Endometrium (tissue), 2 donors: ENCODE data around the gene TBC1D30.
"Not testable (repeated sequence)": the region's sequence is repeated elsewhere in the genome, so short reads cannot be mapped to it uniquely, and the experiment has no call there.

ENCODE experiments used
- FAIRE-seq: peaks from 2 replicates; lab custom pipeline; 2012; peaks lifted over from hg19 to GRCh38; lab: Jason Lieb, UNC
- donor health status: control.
- donor health status: control.

The TBC1D30 gene

GRCh38 chr12:64806173-64806572, 18.3 kb upstream of the TBC1D30 start:
- FAIRE-seq = no peak

- FAIRE-seq = no peak
Measured at GRCh38 chr12:64806593-64807460, 17.6 kb upstream of the TBC1D30 start.

GRCh38 chr12:64808110-64808509, 16.3 kb upstream of the TBC1D30 start:
- no peak for FAIRE-seq

- FAIRE-seq = no peak
Measured at GRCh38 chr12:64810831-64811230, 13.6 kb upstream of the TBC1D30 start.

- FAIRE-seq = no peak
Measured at GRCh38 chr12:64813723-64814122, 10.7 kb upstream of the TBC1D30 start.

GRCh38 chr12:64814432-64814831, 10.0 kb upstream of the TBC1D30 start:
- FAIRE-seq = no peak

DNA sequence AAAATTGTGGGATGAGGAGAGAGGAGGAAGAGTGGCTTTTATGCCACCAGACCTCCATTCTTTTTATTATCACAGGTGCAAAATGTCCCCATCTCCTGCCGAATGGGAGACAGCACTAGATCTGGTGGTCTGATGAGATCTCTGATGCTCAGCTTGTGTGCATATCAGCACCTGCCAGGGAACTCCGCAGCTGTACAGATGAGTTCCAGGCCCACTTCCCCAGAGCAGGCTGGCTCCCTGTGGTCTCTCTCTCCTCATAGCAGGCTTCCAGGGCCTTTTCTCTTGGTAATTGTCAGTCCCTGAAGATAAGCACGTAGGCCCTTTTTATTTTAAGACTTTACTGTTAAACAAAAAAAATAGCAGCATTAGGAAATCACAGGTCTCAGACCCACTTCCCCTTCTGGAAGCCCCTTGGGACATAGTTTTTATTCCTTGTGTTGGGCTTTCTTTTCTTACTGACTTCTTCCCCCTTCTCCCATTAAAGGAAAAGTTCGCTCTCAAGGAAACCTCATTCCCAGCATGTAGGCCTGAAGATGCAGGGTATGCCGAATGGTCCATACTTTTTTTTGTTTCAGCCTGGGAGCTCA, 4.5 kb upstream of the TBC1D30 start:
- FAIRE-seq = no peak

DNA sequence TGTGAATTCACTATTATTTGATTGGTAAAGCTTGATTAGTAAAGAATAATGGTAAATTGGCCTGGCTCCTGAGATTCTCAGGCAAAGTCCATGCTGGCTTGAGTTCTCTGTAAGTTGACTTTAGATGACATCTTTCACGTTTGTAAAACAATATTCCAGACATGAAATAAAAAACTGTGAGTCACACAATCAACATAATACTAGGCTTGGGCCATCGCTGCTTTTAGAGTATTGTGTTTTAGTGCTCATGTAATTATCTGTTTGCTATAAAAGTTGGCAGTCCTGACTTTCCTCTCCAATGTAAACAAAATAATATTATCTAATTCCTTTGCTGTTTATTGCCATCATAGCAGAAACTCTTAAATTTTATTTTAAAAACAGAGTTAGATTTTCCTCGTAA, 3.9 kb upstream of the TBC1D30 start:
- FAIRE-seq = no peak

- FAIRE-seq = no peak
Measured at GRCh38 chr12:64821116-64821630, 3.3 kb upstream of the TBC1D30 start.

- FAIRE-seq = no peak
Measured at GRCh38 chr12:64824130-64824499, 332 bp upstream of the TBC1D30 start.

- FAIRE-seq = no peak
Measured at GRCh38 chr12:64825143-64826021, 935 bp downstream of the TBC1D30 start.

- no peak for FAIRE-seq
Measured at GRCh38 chr12:64826234-64826633, 1.8 kb downstream of the TBC1D30 start.

DNA sequence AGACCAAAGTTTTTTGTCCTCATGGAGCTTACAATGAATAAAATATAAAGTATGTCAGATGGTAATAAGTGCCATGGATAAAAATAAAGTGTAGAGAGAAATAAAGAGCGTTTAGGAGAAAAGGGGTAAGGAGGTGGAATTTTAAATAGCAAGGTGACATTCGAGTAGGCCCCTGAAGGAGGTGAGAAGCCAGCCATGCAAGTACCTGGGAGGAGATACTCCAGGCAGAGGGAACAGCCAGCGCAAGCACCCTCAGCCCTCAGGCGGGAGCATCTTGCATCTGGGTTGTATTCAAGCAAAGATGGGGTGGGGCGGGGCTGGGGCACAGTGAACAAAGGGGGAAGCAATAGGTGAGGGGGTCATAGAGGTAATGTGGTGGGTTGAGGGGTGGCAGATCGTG, 4.3 kb downstream of the TBC1D30 start:
- FAIRE-seq = no peak

- FAIRE-seq = no peak
Measured at GRCh38 chr12:64833928-64834327, 9.5 kb downstream of the TBC1D30 start.

- FAIRE-seq = no peak
Measured at GRCh38 chr12:64835901-64836300, 11.5 kb downstream of the TBC1D30 start.

GRCh38 chr12:64836856-64837255, 12.4 kb downstream of the TBC1D30 start:
- FAIRE-seq = no peak

DNA sequence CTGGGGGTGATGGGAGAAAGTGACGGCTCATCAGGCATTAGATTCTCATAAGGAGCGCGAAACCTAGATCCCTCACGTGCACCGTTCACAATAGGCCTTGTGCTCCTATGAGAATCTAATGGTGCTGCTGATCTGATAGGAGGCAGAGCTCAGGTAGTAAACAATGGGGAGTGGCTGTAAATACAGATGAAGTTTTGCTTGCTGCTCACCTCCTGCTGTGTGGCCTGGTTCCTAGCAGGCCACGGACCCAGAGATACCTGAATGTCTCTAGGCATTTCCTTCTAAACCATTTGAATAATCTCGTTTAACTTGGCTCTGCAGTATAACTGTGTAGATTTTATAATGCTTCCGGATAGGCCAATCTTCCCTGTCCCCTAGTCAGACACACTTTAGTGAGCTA, 13.0 kb downstream of the TBC1D30 start:
- no peak for FAIRE-seq

DNA sequence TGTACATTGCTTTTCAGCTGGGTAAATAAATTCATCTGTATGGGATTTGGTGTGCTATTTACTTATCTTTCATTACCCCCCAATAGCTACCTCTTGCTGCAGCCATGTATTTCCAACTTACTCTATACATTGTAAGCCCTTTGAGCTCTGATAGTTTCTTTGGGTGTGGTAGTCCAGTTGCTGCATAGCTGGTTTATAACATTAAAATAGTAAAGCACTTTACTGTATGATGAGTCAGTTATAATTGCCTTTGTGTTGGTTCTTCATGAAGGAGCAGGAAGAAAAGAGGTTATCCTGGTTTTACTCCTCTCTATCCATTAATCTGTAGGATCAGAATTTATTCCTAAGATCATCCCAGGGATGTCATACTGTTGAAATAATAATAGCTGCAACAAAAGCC, 15.7 kb downstream of the TBC1D30 start:
- FAIRE-seq = no peak

DNA sequence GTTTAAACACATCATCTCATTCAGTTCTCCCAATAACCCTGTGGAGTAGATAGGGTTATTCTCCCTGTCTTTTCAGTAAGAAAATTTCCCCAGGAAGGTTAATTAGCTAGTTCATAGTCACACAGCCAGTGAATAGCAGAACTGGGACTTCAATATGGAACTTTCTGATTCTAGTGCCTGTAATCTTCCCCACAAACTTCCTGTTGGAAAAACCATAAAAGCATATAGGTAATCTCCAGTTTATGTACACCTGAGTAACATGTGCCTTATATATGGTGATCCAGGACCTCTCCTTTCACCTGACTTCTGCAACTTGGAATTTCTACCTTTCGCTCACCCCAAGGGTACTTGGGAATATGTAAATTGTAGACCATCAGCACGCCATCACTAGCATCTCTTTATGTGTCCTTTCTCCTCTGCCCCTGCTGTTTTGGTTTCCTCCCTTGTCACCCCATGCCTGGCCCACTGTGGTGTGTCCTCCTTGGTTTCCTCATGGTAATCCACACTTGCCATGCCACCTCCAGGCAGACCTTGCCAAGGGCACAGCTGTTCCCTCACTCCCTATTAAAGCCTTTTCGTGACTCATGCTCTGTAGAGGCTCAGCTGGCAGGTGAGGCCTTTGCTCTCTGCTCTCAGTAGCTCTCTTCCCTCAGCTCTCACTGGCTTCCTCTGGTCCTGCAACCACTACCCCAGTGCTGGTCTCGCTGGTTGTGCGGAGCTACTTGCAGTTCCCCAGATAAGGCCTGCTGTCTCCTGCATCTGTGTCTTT, 16.7 kb downstream of the TBC1D30 start:
- no peak for FAIRE-seq

GRCh38 chr12:64848409-64848808, 24.0 kb downstream of the TBC1D30 start:
- FAIRE-seq = not testable (repeated sequence)

DNA sequence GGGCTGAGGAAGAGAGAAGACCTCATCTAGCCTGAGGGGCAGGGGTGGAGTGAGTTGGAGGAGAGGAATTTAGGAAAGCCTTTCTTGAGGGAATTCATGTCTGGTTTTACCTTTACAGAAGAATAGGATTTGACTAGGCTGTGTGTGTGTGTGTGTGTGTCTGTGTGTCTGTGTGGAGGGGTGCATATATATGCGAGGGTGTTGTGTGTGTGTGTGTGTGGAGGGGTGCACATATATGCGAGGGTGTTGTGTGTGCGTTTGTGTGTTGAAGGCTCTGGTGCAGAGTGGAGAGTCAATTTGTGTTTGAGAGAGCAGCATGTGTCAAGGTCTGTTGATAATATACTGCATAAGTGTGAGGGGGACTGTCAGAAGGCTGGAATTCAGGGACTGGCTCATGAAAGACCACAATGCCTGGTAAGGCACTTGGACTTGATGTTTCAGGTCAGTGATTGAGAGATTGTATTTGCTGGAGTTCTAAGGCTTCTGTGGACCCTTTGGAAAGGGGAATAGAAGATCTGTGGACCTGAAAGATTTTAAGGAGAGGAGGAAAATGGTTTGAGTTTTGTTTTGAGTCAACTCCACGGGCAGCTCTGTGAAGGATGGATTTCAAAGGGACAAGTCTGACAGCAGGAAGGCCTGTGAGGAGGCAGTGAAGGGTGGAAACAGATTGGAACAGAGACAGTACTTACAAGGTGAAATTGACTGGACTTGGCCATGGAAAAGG, 34.6 kb downstream of the TBC1D30 start:
- FAIRE-seq = no peak
